SK-N-MC (cell line): ENCODE results near the gene ATXN10.

Source experiments
- EZH2 ChIP-seq: fragments of 200-600 bp; sonication (generic); IDR thresholded peaks from one replicate; pipeline ENCODE4 v1.6.1; 2017; ENCODE audit warnings: antibody characterized with exemption
- FOXP2 ChIP-seq: optimal IDR thresholded peaks from 2 replicates; pipeline ENCODE3; 2011; ENCODE audit warnings: mild to moderate bottlenecking, moderate library complexity; ENCODE audit not compliant: insufficient read depth; ENCODE audit errors: extremely low read length, control extremely low read depth
- POLR2AphosphoS5 ChIP-seq: IDR thresholded peaks from 2 replicates; pipeline ENCODE4 v1.6.1; 2012; ENCODE audit warnings: mild to moderate bottlenecking, low read depth, low read length, borderline replicate concordance

DNA sequence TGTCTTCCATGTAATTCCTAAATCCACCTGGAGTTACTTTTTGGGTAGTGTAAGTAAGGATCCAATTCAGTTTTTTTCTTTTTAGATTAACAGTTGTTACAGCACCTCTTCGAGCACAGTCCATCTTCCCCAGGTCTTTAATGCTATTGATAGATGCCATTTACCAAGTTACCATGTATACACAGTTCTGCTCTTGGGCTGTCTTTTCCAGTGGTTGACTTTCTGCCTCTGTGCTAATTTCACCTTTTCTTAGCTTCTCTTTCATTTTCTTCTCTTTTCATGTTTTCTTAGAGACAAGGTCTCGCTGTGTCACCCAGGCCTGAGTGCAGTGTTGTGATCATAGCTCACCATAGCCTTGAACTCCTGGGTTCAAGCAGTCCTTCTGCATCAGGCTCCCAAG, 12.0 kb downstream of the ATXN10 start:
- TF ChIP-seq POLR2AphosphoS5 (no peak), EZH2 (no peak), FOXP2 (no peak)
